Uterus (tissue), 4 donors: ENCODE measurements around the gene GNS. TPM values are rescaled to one million over a fixed set of nuclear protein-coding genes. Genes with fewer than 3 reads are reported as not detected.

Experiments used
- DNase-seq, 2 donors: peaks; one replicate each; pipeline ENCODE4 v3.0.0-alpha.2; 2019 to 2020
- H3K27ac ChIP-seq, 2 donors: fragments of 200-600 bp; sonication (generic); 1 replicate in 1 of 2; 2 replicates in 1 of 2; pipeline ENCODE4 v1.5.1; 2016 to 2018
- H3K27me3 ChIP-seq, 2 donors: fragments of 200-600 bp; sonication (generic); one replicate each; pipeline ENCODE4 v1.5.1; 2018 to 2019; ENCODE audit warnings: control low read depth in 1 of 2
- H3K36me3 ChIP-seq, 2 donors: fragments of 200-600 bp; sonication (generic); one replicate each; pipeline ENCODE4 v1.5.1; 2019; ENCODE audit warnings: control low read depth in 1 of 2
- H3K4me1 ChIP-seq, 2 donors: fragments of 200-600 bp; sonication (generic); one replicate each; pipeline ENCODE4 v1.5.1; 2018 to 2019; ENCODE audit warnings: control low read depth in 1 of 2
- H3K4me3 ChIP-seq, 2 donors: fragments of 200-600 bp; sonication (generic); 1 replicate in 1 of 2; 2 replicates in 1 of 2; pipeline ENCODE4 v1.5.1; 2018 to 2019; ENCODE audit warnings: mild to moderate bottlenecking in 1 of 2
- H3K9me3 ChIP-seq, 2 donors: fragments of 200-600 bp; sonication (generic); one replicate each; pipeline ENCODE4 v1.5.1; 2019; ENCODE audit warnings: control low read depth in 1 of 2
- POLR2A ChIP-seq, 2 donors: fragments of 450-650 bp; IDR thresholded peaks; one replicate each; pipeline ENCODE4 v1.6.1; 2016; ENCODE audit warnings: antibody characterized with exemption in 2 of 2, mild to moderate bottlenecking in 1 of 2, moderate library complexity in 1 of 2
- intact Hi-C: fragments of 100-400 bp; cut with DNase I; formaldehyde crosslinking; loops from one replicate; pipeline ENCODE4 v1.15.1; 2023; ENCODE audit warnings: low total_unique reads
- total RNA-seq, 4 donors: library from RNA; depleted of rRNA in 3 of 4; stranded (reverse); fragments of >200 nt in 3 of 4; gene quantifications; one replicate each; pipeline versions ENCODE4 v1.1.0 to v1.2.4, GENCODE V29; 2014 to 2023
- TF ChIP-seq, protein P1 (sequence below), 4 experiments: fragments of 200-600 bp in 2 of 4; fragments of 450-650 bp in 2 of 4; sonication (generic) in 2 of 4; IDR thresholded peaks; one replicate each; pipeline ENCODE4 v1.5.1; 2016 to 2019; ENCODE audit warnings: antibody characterized with exemption in 4 of 4, mild to moderate bottlenecking in 2 of 4, moderate library complexity in 1 of 4
- donor health status: DM: yes; HTN: yes; CAD: no.

The GNS gene
- total RNA-seq, 4 donors from 2014 or later = 71.5 to 148 (median 116) TPM

DNA sequence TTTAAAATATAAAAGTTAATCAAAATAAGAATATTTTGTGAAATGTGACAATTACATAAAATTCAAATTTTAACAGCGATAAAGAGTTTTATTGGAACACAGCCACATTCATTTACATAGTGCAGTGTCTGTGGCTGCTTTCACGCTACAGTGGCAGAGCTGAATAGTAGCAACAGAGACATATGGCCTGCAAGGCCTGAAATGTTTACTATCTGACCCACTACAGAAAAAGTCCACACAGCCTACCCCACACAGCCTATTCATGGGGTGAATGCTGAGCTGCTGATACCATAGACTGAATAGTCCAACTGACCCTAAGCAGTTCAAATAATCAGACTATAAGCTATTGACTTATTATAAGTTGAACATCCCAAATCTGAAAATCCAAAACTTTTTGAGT, 13.2 kb downstream of the GNS start:
- Histone ChIP-seq H3K36me3 (no peaks in the 10 kb centered on the region), H3K4me3 (no peak overlapping the region), H3K4me1 (no peaks in the 10 kb centered on the region), H3K27ac (no peak overlapping the region), H3K9me3 (no peaks in the 10 kb centered on the region), H3K27me3 (no peaks in the 10 kb centered on the region)
- DNase-seq = no peak
- intact Hi-C loops = no loop called here
- no peak for TF ChIP-seq POLR2A (IDR thresholded peaks at IDR 0.05)
- TF ChIP-seq, protein P1, sequence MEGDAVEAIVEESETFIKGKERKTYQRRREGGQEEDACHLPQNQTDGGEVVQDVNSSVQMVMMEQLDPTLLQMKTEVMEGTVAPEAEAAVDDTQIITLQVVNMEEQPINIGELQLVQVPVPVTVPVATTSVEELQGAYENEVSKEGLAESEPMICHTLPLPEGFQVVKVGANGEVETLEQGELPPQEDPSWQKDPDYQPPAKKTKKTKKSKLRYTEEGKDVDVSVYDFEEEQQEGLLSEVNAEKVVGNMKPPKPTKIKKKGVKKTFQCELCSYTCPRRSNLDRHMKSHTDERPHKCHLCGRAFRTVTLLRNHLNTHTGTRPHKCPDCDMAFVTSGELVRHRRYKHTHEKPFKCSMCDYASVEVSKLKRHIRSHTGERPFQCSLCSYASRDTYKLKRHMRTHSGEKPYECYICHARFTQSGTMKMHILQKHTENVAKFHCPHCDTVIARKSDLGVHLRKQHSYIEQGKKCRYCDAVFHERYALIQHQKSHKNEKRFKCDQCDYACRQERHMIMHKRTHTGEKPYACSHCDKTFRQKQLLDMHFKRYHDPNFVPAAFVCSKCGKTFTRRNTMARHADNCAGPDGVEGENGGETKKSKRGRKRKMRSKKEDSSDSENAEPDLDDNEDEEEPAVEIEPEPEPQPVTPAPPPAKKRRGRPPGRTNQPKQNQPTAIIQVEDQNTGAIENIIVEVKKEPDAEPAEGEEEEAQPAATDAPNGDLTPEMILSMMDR (IDR thresholded peaks at IDR 0.05) = no peak

DNA sequence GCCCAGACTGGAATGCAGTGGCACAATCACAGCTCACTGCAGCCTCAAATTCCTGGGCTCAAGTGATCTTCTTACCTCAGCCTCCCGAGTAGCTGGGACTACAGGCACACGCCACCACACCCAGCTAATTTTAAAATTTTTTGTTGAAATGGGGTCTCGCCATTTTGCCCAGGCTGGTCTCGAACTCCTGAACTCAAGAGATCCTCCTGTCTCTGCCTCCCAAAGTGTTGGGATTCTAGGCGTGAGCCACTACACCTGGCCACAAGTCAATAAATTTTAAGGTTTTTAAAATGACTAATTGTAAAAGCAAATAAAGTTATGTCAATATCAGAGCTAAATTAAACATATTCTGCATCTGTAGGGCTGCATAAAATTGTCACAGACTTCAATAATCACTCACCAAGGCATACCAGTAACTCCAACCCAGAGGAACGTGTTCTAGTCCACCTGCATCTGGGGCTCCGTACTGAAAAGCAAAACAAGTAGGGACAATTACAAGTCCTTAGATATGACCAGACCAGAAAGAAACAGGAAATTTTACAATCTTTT, 13.9 kb downstream of the GNS start:
- Histone ChIP-seq H3K27ac (no peak overlapping the region), H3K9me3 (no peaks in the 10 kb centered on the region), H3K27me3 (no peaks in the 10 kb centered on the region), H3K36me3 (no peaks in the 10 kb centered on the region), H3K4me1 (no peaks in the 10 kb centered on the region), H3K4me3 (no peak overlapping the region)
- TF ChIP-seq, protein P1 (IDR thresholded peaks at IDR 0.05) = no peak
- no peak for TF ChIP-seq POLR2A (IDR thresholded peaks at IDR 0.05)
- no peak for DNase-seq
- intact Hi-C loops = no loop called here

DNA sequence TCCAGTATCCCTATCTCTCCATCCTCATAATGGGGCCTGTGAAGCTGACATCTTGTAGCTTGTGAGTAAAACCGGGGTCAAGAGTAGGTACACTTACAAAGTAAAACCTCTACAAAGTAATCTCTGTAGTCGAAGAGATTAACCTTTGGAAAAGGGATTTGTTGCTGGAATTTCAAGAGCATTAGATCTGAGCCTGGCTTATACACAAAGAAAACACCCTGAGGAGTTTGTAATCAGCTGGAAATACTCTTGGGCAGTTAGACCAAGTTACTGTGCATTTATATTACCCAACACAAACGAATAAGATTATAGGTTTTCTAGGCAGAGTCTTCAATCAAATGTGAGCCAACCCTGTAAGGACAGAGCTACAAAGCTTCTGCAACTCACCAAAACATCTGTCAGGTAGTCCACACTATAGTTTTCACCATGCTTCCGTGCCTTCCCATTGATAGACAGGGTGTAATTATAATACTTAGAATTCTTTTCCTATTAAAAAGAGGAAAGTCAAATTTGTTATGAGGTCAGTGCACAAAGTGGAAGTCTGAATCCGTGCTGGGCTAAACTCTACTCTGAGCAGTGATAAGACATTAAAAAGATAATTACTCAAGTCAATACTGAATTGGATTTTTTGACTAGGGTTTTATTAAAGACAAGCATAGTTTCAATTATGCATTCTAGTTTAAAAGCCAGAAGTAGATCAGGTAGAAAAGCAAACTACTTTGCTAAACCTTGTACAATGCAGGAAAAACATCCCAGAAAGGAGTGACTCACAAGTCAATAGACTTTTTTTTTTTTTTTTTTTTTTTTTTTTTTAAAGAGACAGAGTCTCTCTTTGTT, 14.6 kb downstream of the GNS start:
- H3K27ac ChIP-seq = no peak overlapping the region
- DNase-seq = no peak
- TF ChIP-seq, protein P1 (IDR thresholded peaks at IDR 0.05) = no peak
- TF ChIP-seq POLR2A (IDR thresholded peaks at IDR 0.05) = no peak
- no peaks in the 10 kb centered on the region for H3K27me3 ChIP-seq
- no peaks in the 10 kb centered on the region for H3K36me3 ChIP-seq
- no peaks in the 10 kb centered on the region for H3K4me1 ChIP-seq
- H3K9me3 ChIP-seq = no peaks in the 10 kb centered on the region
- intact Hi-C loops = no loop called here
- no peak overlapping the region for H3K4me3 ChIP-seq

DNA sequence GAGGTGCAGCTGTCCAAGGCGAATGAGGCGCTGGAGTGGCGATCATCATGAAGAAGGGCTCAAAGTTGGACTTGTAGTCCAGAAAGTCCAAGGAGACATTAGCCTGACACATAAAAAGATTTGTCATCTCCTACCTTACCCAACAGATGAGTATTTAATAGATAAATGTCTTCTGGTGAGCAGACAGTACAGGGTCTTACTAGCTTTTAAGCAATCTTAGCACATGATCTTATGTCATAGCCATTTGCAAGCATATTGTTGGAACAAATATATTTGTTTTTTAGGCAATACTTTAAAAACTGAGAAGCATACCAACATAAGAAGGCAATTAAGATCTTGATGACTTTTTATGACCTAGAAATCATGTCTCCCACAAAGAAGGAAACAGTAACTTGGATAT, 16.0 kb downstream of the GNS start:
- no peaks in the 10 kb centered on the region for H3K9me3 ChIP-seq
- H3K36me3 ChIP-seq = no peaks in the 10 kb centered on the region
- H3K27ac ChIP-seq = no peak overlapping the region
- intact Hi-C loops = no loop called here
- no peaks in the 10 kb centered on the region for H3K4me1 ChIP-seq
- no peak overlapping the region for H3K4me3 ChIP-seq
- DNase-seq = no peak
- H3K27me3 ChIP-seq = no peaks in the 10 kb centered on the region
- TF ChIP-seq POLR2A (IDR thresholded peaks at IDR 0.05) = no peak
- TF ChIP-seq, protein P1 (IDR thresholded peaks at IDR 0.05) = no peak

DNA sequence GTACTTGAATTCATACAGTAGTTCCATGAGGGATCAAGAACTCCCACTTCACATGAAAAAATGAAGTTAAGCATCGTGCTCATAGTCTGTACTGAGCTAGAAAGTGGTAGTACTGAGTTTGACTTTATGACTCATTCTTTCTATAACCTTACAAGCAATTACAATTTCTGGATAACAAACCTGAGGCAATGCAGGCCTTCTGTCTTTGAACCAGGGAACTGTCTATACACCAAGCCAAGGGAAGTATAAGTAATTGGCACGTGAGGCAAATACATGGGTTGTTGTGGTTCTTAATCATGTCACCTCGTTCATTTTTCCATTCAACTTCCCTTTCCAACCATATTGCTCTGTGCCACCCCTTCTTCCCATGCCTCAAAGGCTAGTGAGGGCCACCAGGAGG, 16.8 kb downstream of the GNS start:
- no peak for DNase-seq
- intact Hi-C loops = no loop called here
- H3K27ac ChIP-seq = no peak overlapping the region
- no peaks in the 10 kb centered on the region for H3K27me3 ChIP-seq
- H3K4me3 ChIP-seq = no peak overlapping the region
- no peaks in the 10 kb centered on the region for H3K36me3 ChIP-seq
- no peaks in the 10 kb centered on the region for H3K9me3 ChIP-seq
- no peaks in the 10 kb centered on the region for H3K4me1 ChIP-seq
- TF ChIP-seq POLR2A (IDR thresholded peaks at IDR 0.05) = no peak
- TF ChIP-seq, protein P1 (IDR thresholded peaks at IDR 0.05) = no peak
